Epidermal melanocyte (primary cell): ENCODE data around the gene KCNAB2.

Source experiments
- DNase-seq: peaks from one replicate; pipeline ENCODE4 v3.0.0; 2011; ENCODE audit warnings: low spot score; ENCODE audit not compliant: insufficient read length

KCNAB2 gene

DNA sequence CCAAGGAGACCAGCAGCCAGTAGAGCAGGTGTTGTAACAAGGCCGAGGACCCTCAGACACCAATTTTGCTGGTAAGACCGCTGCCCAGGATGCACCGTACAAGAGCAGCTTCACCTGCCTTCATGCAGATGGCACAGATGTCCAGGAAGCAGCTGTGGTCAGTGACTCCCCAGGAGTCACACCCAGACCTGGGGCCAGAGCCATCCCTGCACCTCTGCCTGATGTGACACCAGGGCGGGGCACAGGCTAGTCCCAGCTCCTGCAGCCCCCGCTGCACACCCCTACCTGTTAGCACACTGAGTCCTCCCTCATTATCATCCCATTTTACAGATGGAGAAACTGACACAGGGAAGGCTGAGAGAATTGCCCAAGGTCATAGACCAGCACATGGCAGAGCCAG, 16.3 kb upstream of the KCNAB2 start:
- no peak for DNase-seq

DNA sequence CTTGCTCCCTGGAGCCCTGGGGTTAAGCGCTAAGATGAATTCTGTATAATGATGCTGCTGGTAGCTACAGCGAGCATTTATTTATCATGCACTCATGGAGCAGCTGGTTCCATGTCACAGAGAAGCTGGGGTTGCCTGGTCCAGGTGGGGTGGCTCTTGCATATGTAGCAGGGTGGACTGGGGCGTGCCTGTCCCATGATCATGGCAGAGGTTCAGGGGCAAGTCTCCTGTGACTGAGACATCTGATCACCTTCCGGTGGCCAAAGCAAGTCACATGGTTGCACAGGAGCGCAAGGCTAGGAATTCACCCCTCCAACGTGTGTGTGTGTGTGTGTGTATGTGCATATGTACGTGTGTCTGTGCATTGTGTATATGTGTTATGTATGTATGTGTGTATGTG, 15.6 kb upstream of the KCNAB2 start:
- DNase-seq, result no peak

DNA sequence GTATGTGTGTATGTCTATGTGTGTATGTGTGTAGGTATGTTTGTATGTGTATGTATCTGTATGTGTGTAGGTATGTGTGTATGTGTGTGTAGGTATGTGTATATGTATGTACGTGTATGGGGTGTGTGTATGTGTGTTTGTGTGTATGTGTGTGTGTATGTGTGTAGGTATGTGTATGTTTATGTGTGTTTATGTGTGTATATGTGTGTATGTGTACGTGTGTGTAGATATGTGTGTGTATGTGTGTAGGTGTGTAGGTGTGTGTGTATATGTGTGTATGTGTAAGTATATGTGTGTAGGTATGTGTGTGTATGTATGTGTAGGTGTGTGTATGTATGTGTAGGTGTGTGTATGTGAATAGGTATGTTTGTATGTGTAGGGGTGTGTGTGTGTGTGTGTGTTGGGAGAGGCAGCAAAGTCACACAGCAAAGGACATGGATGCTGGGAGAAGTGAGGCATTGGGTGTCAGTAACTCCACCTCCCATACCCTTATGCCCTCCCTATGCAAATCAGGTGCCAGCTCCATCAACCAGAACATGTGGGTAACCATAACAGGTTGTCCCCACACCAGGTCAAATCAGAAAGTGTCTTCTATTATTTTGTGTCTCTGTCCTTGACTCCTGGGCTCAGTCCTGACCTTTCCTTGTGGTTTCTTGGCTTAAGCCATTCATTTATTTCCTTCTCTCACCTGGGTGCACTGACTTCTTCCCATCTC, 15.0 kb upstream of the KCNAB2 start:
- DNase-seq, result no peak

DNA sequence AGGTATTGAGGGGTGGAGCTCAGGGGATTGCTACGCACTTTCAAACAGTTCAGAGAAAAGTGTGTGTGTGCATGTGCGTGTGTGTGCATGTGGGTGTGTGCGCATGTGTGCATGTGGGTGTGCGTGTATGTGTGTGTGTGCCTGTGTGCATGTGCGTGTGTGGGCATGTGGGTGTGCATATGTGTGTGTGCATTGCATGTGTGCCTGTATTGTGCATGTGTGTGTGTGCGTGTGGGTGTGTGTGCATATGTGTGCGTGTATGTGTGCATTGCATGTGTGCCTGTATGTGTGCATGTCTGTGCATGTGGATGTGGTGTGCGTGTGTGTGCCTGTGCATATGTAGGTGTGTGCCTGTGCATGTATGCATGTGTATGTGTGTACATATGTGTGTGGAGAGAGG, 12.6 kb upstream of the KCNAB2 start:
- no peak for DNase-seq

DNA sequence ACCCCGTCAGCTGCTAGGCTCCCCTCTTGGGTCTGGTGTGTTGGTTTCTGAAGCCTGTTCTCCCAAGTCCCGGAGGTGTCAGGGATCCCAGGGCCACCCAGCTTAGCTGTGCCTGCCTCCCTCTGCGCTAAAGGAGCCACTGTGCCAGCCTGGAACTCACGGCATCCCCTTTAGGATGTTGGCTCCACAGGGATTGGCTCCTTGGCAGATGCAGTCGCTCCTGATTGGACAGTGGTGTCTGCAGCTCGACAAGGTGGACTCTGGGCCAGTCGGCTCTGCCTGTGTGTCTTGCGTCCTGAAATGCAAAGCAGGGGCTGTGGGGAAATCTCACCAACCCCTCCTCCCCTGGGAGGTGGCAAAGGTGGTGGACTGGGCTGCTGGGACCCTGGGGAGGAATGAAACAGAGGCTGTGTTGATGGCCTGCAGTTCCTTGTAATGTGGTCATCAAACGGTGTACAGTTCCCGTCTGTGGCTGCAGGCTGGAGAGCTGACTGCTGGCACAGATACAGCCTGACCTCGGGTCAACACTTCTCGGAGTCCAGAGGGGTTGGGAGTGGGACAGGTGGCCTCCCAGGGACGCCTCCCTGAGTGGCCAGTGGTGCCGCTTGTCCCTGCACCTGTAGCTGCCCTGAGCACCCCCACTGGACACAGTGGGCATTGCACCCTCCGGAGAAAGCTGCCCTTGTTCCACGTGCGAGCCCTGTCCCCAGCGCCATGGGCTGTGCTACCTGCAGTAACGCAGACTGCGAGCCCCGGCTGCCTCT, 11.5 kb upstream of the KCNAB2 start:
- no peak for DNase-seq

DNA sequence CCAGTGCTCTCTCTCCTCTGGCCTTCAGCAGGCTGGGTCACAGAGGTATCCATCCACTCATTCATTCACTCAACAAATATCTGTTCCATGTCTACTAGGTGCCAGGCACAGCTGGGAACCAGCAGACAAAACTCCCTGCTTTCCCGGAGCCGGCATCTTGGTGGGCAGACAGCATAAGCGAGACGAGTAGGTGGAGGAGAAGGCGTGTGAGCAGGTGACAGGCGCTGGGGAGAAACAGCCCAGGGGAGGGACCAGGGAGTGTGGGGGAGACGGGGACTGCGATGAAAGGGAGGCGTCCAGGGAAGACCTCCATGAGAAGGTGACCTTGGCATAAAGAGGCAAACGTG, 11.0 kb upstream of the KCNAB2 start:
- DNase-seq, result no peak

DNA sequence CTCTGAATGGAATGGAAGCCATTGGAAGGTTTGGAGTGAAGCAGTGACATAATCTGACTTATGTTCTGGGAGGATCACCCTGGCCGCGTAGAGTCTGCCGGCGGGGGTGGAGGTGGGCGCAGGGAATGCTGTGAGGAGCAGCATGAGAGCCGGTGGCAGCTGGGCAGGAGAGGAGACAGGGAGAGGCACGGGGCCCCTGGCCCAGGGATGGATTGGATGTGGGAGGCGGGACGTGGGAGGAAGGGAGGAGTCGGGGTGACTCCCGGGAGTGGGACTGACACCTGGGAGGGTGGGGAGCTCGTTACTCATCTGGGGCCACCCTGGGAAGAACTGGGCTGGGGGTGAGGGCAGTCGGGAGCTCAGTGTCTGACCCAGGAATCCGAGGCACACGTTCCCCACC, 10.4 kb upstream of the KCNAB2 start:
- no peak for DNase-seq

DNA sequence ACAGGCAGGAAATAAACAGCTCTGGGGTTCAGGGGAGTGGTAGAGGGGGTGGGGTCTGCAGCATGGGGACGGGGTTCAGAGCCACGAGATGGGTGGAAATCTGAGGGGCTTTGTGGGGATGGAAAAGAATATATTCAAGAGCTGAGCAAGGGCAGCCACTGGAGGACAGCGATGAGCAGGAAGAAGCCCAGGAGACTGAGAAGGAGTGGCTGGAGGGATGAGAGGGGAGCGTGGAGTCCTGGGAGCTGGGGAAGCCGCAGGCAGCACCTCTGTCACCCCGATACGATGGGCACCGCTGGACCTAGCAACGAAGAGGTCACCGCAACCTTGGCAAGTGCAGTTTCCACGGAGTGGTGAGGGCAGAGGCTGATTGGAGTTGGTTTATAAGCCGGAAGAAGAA, 10.0 kb upstream of the KCNAB2 start:
- DNase-seq, result no peak

DNA sequence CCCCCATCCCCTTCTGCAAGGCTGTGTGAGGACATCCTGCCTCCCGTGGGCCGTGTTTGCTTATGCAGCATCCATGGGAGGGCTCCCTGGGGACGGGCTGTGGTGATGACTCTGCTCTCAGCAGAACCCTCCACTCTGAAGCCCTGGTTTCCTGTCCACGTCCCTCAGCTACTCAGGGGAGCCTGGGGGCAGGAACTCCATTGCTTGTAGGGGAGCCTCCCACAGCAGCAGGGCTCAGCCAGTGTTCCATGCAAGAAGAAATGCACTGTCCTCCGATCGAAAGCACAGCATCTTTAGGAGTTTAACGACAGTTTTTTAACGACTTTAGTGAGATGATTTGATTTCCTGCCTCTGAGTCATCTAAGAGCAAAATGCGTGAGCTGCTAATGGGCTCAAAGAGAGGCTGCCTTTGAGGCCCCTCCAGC, 8.3 kb upstream of the KCNAB2 start:
- DNase-seq, result peak; percentile 50

DNA sequence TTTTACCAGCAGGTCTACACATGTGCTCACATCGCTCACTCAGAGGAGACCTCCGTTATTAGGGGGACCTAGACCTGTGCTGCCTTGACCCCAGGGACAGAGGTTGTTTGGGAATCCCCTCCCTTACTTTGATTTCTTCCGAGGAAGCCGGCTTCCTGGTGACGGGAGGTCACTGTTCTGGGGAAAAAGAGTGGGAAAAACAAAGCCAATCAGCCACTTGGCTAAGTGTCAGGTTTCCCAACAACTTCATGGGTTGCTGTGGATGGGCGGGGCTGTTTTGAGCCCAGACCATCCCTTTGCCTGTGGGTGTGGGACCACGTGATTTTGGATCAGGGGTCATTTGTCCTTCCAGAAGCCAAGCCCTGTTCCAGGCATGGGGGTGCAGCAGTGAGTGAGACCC, 7.1 kb upstream of the KCNAB2 start:
- no peak for DNase-seq

DNA sequence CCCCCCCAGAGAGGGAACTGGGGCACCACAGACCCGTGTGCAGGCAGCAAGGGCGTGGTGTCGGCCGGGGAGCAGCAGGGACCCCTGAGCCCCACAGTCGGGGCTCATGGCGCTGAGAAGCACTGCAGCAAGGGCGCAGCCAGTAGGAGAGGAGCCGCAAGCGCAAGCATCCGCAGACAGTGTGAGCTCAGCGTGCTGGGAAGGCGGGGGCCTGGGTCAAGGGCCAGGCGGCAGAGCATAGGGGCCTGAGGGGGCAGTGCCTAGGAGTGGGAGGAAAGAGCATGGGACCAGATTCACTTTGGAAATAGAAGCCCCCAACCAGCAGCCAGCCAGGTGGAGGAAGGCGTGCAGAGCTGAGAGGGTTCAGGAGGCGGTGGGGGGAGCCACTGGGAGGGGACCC, 6.7 kb upstream of the KCNAB2 start:
- DNase-seq, result no peak

DNA sequence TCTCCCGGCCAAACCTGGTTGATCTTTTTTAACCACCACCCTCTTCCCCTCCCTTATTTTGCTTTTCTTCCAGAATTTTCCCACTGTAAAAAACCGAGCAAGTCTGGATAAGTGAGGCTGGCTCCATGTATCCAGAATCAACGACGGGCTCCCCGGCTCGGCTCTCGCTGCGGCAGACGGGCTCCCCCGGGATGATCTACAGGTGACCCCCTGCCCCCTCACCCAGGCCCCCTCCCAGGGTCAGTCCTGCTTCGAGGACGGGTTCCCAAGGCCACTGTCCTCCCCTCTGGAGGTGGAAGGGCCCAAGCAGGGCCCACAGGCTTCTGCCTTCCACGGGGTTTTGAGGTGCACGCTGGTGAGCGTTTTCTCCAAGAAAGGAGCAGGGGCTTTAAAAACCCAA, 5.2 kb upstream of the KCNAB2 start:
- no peak for DNase-seq

DNA sequence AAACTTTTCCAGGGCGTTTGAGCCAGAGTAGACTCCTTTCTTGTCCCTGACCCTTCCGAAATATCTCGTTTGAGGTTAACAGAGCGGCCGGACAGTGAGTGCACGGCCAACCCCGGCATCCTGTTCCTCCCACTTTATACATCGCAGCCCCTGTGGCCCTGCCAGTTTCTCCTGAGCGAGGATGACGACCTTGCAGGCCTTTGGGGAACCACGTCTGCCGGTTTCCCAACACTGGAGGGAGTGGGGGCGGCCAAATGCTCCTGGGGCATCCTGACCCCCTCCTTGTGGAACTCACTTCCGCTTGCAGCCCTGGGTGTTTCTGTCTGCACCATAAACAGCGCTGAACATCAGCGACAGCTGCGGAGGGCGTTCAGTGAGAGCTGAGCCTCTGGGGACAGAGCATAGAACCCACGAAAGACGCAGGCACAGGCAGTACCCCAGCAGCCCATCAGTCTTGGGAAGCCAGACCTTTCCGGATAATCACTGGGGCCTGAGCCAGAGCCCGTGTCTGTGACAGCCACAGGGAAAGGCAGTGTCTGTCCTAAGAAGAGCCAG, 4.8 kb upstream of the KCNAB2 start:
- no peak for DNase-seq

DNA sequence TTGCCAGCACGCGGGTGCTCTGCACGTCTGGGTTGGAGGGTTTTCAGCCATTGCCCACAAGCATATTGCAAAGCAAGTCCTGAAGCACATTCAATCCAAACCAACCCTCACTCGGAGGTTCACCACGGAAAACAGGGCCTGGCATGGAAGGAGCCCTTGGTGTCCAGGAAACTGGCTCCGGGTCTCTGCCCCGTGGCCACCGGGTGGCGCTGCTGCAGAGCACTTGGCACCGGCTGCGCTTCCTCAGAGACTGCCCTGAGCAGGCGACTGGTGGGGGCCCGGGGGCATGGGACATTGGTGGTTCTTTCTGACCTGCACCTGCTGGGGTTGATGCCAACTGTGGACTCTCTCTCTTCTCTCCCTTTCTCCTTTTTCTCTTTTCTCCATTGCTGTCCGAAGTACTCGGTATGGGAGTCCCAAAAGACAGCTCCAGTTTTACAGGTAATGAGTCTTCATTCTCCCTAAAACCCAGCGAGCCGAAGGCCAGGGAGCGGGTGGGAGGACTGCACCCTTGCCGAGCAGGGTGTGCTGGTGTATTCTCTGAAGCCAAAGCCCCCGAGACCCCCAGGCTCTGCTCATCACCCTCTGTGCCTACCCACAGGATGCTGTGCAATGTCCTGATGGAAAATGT, 4.1 kb upstream of the KCNAB2 start:
- no peak for DNase-seq

DNA sequence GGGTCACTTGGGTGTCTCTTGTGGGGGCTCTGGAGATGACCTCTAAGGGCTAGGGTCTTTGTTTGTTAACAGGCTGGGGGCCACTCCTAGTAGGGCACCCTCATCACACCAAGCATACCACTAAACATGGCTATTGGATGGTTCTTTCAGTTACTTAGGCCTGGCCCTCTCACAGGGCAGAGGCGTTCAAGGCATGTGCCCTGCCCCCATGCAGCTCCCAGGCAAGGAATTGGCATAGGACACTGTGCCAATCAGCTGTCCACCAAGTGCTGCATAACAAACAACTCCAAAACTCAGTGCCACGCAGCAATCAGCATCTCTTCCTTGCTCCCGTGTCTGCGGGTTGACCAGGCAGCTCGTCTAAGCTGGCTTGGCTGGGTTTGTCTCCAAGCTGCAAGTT, 2.1 kb upstream of the KCNAB2 start:
- DNase-seq, result no peak

DNA sequence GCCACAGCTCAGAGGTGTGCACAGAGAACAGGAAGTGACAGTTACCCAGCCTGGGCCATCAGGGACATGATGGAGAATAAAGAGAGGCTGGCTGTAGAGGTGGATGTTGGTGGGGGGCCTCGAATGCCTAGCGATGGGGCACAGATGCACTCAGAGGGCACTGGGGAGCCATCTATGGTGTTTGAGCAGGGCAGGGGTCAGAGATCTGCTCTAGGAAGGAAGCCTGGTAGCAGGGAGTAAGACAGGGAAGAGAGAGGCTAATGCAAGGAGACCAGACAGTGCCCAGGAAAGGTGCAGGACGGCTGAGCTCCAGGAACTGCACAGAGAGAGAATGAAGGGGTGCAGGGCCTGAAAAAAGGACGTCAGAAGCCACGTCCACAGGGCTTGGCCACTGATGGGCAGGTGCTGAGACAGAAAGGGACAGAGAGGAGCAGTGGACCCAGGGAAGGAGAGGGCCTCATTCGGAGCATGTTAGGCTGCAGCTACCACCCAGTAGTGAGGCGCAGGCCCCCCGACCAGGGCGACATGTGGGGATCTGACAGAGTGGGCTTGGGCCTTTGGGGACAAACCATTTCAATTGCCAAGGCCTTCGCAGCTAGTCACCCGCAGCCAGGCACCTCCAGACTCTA, 1.1 kb upstream of the KCNAB2 start:
- no peak for DNase-seq

DNA sequence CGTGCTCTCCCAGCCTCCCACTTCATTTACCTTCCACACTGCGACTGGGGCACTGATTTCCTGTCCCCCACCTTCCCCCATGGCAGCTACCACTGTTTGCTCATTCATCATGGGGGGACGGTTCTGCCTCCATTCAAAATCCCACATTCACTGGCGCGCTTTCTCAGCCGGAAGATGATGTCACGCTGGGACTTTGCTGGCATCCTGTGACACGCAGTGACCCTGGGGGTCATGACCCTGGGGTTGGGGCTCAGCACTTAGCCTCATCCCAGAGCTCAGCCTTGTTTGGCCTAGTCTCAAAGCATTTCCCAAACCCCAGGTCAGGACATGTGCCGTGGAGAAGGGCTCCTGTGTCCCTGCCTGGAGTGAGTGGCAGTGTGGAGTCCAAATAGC, 582 bp upstream of the KCNAB2 start:
- DNase-seq, result no peak

DNA sequence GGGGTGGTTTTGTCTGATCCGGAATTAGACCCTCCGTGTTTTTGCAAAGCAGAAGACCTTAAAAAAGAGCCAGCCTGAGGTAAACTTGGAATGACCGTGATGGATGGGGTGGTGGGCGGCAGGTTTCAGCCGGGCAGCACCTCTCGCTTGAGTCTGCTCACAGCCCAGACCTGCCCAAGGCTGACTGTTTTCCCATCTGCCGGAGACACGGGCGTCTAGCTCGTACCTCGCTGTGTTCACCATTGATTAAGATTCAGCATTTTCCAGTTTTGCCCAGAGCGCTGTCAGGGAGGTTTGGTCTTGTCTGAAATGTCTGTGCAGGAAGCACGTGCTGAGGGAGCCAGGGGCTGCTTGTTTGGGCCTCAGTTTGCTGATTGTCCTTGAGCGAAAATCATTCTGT, 591 bp downstream of the KCNAB2 start:
- no peak for DNase-seq

DNA sequence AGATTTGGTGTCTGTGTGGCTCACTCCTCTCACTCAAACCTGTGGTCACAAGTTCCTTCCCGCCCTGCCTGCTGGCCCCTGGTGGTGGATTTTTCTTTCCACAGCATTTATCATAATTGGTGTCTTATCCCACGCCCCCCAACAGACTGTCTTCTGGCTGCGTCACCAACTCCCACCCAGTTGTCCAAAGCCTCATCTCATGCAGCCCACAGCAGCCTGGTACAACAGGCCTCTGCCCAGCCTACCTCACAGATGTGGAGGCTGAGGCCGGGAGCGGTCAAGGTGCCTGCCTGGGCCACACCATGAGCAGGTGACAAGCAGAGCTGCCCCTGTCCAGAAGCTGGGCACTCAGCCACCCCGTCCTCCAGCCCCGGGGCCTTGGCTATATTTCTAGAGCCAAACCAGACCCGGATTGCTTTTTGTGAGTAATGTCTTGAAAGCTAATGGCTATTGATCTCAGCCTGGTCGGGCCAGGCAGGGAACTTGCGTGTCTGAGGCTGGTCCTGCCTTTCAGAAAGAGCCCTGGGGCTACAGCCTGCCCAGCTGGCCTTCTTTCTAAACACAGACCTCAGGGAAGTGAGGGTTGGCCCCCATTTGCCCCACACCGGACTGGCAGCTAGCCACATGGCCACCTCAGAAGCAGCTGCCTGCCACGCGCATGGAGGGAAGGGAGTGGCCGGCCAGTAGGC, 2.6 kb downstream of the KCNAB2 start:
- DNase-seq, result peak; percentile 63

DNA sequence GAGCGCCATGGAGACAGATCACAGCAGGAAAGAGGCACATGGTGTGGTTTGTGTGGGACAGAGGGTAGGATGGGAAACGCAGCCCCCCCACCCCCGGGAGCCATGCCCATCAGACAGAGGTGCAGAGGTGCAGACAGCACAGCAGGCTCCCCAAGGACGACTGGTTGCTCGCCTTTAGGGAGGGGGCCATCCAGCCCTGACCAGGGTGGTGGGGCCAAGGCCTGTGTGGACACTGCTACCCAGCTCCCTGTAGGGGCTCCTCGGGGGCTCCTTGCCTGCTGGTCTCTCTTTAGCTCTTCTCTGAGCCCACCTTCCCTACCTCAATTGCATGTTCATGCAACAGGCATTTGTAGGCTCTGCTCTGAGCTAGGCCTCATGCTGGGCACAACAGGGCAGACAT, 3.7 kb downstream of the KCNAB2 start:
- DNase-seq, result no peak

DNA sequence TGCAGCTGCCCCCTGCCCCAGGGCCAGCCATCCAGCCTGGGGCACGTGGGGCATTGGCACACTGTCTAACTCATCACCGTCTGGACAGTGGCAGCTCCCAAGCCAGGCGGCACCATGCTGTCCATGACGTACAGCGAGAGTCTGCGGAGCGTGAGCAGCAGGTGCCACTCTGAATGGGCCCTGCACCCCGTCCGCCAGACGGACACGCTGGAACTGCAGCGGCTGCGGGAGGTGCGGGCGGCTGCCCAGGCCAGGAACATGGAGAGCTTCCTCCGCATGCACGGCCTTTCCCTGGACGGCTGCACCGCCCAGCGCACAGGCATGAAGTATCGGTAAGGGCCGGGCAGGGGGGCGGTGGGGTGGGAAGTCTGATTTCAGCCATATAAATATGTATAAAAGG, 5.7 kb downstream of the KCNAB2 start:
- no peak for DNase-seq
